Right cardiac atrium (tissue), 5 donors: ENCODE measurements around the gene TBCC. TPM values are rescaled to one million over a fixed set of nuclear protein-coding genes. Genes with fewer than 3 reads are reported as not detected.

Source experiments
- ATAC-seq, 2 donors: fragments of 200-7000 bp; cut with Tn5 transposase; one replicate each; pipeline versions ENCODE4 v1.8.0 to v1.9.1; 2020; ENCODE audit warnings: moderate library complexity in 2 of 2, mild to moderate bottlenecking in 1 of 2
- DNase-seq, 3 donors: peaks; one replicate each; pipeline ENCODE4 v3.0.0-alpha.2; 2020
- H3K27ac ChIP-seq: one replicate; pipeline ENCODE4 v1.5.1; 2013; ENCODE audit warnings: mild to moderate bottlenecking, low read length, control low read depth, moderate library complexity
- H3K27me3 ChIP-seq: one replicate; pipeline ENCODE4 v1.6.1; 2013; ENCODE audit not compliant: control insufficient read depth, insufficient read depth
- H3K4me1 ChIP-seq: one replicate; pipeline ENCODE4 v1.6.1; 2013; ENCODE audit warnings: low read length; ENCODE audit not compliant: control insufficient read depth, insufficient read depth
- H3K4me3 ChIP-seq: one replicate; pipeline ENCODE4 v1.5.1; 2013; ENCODE audit warnings: low read length, control low read depth
- H3K9me3 ChIP-seq: one replicate; pipeline ENCODE4 v1.6.1; 2013; ENCODE audit warnings: low read length; ENCODE audit not compliant: control insufficient read depth
- WGBS: extraction: QIAGEN DNeasy Blood & Tissue Kit; methylation state at CpG from one replicate; pipeline ENCODE4 v1.1.7; 2013; 5-methylcytosine and 5-hydroxymethylcytosine counted together
- intact Hi-C, 4 donors: fragments of 100-400 bp; cut with DNase I; formaldehyde crosslinking; loops; one replicate each; pipeline versions ENCODE4 v1.11.0 to v1.14.0; 2022 to 2023
- polyA plus RNA-seq: library from polyadenylated mRNA; stranded (reverse); fragments of 200-250 nt; gene quantifications from one replicate; pipeline ENCODE4 v1.2.3, GENCODE V29; 2013
- total RNA-seq, 4 donors: library from RNA; stranded (reverse); fragmentation: NEBNext Ultra II Directional; extraction: Animal tissue kit (Norgen Biotek cat#: 25700); gene quantifications; one replicate each; pipeline ENCODE4 v1.2.1, GENCODE V29; 2021
- donor health status: healthy with polysubstance abuse.
- donor health status: DM: no; HTN: yes; CAD: no.
- donor health status: DM: no; HTN: no; CAD: no.
- donor health status: DM: no; HTN: yes; CAD: no; lungs with severe emphysema.
- donor health status: DM: yes; HTN: yes; CAD: no.

TBCC gene
- total and polyA plus RNA-seq, 5 donors, result 13.9 to 18.2 (median 15.2) TPM

DNA sequence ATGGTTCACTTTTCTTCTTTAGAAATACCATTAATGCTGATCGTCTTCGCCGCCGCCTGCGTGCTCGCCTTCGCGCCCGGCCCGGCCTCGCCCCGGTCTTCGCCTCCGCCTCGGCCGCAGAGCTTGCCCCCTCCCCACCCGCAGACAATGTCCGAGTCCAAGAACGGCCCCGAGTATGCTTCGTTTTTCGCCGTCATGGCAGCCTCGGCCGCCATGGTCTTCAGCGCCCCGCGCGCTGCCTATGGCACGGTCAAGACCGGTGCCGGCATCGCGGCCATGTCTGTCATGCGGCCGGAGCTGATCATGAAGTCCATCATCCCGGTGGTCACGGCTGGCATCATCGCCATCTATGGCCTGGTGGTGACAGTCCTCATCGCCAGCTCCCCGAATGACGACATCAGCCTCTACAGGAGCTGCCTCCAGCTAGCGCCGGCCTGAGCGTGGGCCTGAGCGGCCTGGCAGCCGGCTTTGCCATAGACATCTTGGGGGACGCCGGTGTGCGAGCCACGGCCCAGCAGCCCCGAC is 18.8 kb downstream of the TBCC start:
- peak overlapping the region; percentile 56 for H3K4me3 ChIP-seq
- ATAC-seq (peak; percentile 74 to 77), DNase-seq (peak; percentile 65 to 83 (median 81))
- no peaks in the 10 kb centered on the region for H3K4me1 ChIP-seq
- 13% methylated on average over 52 of the region's 52 CpGs for WGBS
- peak overlapping the region; percentile 58 for H3K27ac ChIP-seq
- H3K27me3 ChIP-seq, result no peaks in the 10 kb centered on the region
- intact Hi-C loops, result loop anchor here (5.0 to 10.0 kb wide), 3 partner anchors 62 to 148 kb away; partner anchors contain the start of gene RPL7L1 (in 1 of the 4)
- H3K9me3 ChIP-seq, result no peaks in the 10 kb centered on the region

DNA sequence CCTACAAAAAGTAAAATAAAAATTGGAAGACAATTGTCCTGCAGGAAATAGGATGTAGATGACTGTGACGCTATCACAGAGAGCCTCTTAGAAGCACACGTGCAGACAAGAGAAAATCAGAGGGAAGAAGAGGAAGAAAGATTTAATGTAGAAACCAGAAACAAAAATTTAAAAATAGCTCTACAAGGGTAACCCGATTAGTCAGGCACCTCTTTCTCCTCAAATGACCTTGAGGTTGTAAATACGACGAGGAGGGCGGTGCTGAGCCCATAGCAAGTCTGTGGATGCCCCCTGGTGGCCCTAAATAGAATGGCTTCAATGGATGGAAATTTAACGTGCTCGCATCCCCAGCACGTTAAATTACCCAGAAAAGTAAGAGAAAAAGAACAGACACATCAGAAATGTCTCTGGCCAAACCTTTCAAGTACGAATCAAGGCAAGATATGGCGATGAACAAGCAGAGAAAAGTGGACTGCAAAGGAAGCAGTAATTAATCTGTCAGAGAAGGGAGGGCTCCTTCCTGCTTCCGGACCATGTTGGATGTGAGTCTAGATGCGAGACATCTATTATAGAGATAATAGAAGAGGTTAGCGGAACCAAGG is 19.3 kb downstream of the TBCC start:
- peak; percentile 94 for ATAC-seq
- peak overlapping the region; percentile 56 for H3K4me3 ChIP-seq
- WGBS, result under 1% methylated on average over 14 of the region's 14 CpGs

DNA sequence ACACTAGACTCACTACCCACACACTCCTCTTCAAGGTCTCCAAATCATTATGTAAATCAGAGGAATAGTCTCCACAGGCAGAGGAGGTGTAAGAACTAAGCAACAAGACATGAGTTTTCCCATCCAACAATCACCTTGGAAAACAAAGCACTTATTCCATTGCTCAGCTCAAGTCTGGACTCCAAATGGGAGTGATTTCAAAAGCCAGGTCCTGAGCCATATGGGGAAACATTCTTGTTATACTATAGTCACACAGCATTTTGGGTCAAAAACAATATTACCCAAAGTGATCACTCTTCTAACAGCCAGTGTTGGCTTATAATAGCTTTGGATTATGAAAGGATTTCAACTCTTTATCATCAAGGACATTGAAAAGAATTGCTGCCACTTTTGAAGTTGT is 19.9 kb downstream of the TBCC start:
- ATAC-seq, result no peak
- DNase-seq, result no peak
- Histone ChIP-seq H3K9me3 (no peaks in the 10 kb centered on the region), H3K4me3 (peak overlapping the region; percentile 56), H3K4me1 (no peaks in the 10 kb centered on the region), H3K27me3 (no peaks in the 10 kb centered on the region), H3K27ac (no peak overlapping the region)
- intact Hi-C loops, result loop anchor here (5.0 to 10.0 kb wide), 3 partner anchors 61 to 149 kb away; partner anchors contain the start of gene RPL7L1 (in 1 of the 4)

More for the DNA sequence above, 19.3 kb downstream of the TBCC start:
- Histone ChIP-seq H3K27me3 (no peaks in the 10 kb centered on the region), H3K9me3 (no peaks in the 10 kb centered on the region), H3K4me1 (no peaks in the 10 kb centered on the region), H3K27ac (peak overlapping the region; percentile 58)
- peak; percentile 69 to 87 (median 69) for DNase-seq
- intact Hi-C loops, result loop anchor here (5.0 to 10.0 kb wide), 3 partner anchors 62 to 148 kb away; partner anchors contain the start of gene RPL7L1 (in 1 of the 4)

DNA sequence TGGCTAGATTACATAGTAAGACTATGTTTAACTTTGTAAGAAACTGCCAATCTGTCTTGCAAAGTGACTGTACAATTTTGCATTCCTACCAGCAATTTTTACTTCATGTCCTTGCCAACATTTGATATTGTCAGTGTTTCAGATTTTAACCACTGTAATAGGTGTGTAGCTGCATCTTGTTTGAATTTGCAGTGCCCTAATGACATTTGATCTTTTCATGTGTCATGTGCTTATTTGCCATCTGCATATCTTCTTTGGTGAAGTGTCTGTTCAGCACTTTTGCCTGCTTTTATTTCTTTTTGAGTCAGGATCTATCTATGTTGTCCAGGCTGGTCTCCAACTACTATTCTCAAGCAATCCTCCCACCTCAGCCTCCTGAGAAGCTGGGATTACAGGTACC is 21.1 kb downstream of the TBCC start:
- intact Hi-C loops, result loop anchor here (5.0 to 10.0 kb wide), 3 partner anchors 60 to 150 kb away; partner anchors contain the start of gene RPL7L1 (in 1 of the 4)
- ATAC-seq, result no peak
- no peaks in the 10 kb centered on the region for H3K27me3 ChIP-seq

DNA sequence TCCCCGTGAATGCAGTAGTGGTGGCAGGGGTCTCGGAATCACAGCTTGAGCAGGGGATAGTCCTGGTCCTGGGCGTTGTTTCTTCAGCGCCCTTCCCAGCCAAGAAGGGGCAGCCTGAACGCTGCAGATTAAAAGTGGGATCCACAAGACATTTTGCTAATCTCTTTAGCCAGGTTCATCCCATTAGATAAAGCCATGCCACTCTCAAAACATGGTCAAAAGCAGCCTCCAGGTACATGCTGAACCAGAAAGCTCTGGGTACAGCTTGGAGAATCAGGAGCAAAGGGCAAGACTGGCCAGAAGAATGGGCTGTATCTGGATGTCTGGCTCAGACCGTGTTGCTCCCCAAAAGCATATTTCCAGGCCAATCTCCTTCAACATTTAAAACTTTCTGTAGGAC is 23.4 kb downstream of the TBCC start, which contains the start of gene PRPH2:
TSS of gene PRPH2 (minus strand) at position 101 of the 400 bp plus-strand sequence. CDS start 263 bp downstream, outside the sequence.
- ATAC-seq, result no peak
- WGBS, result 91% methylated on average over 6 of the region's 6 CpGs

More for the DNA sequence above, 21.1 kb downstream of the TBCC start:
- no peaks in the 10 kb centered on the region for H3K9me3 ChIP-seq
- DNase-seq, result no peak
- no peak overlapping the region for H3K4me3 ChIP-seq
- H3K4me1 ChIP-seq, result no peaks in the 10 kb centered on the region
- H3K27ac ChIP-seq, result no peak overlapping the region

DNA sequence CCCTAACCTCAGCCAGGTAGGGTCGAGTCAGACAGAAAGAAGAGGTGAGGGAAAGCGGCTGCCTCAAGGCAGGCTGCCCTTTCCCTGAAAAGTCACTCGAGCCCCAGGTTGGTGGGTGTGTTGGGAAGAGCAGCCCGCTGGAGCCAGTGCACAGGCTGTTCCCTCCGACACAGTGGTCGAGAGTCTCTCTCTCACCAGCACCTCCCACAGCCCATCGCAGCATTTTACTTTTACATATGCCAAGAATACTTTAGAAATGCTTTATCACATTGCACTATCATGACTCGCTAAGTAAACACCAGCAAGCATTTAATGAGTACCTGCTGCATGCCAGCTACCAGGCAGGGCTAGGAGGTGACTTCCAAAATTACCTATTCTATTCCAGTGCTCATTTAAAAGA is 25.2 kb downstream of the TBCC start:
- Histone ChIP-seq H3K27ac (no peak overlapping the region), H3K4me3 (no peak overlapping the region), H3K27me3 (no peaks in the 10 kb centered on the region), H3K9me3 (no peaks in the 10 kb centered on the region), H3K4me1 (no peaks in the 10 kb centered on the region)
- peak in 1 of 3 donors; percentile 11 for DNase-seq
- WGBS, result 77% methylated on average over 8 of the region's 8 CpGs
- intact Hi-C loops, result loop anchor here in 2 of 4 donors (10.0 kb wide), 2 partner anchors 56 to 154 kb away; partner anchors contain the start of gene RPL7L1 (in 1 of the 2)
- ATAC-seq, result no peak

More for the DNA sequence above, 23.4 kb downstream of the TBCC start, which contains the start of gene PRPH2:
- Histone ChIP-seq H3K27ac (no peak within 1 kb of the TSS), H3K9me3 (no peaks in the 10 kb centered on the region), H3K27me3 (no peaks in the 10 kb centered on the region), H3K4me3 (no peak within 1 kb of the TSS), H3K4me1 (no peaks in the 10 kb centered on the region)
- intact Hi-C loops, result loop anchor here in 2 of 4 donors (10.0 kb wide), 2 partner anchors 58 to 152 kb away; partner anchors contain the start of gene RPL7L1 (in 1 of the 2)
- DNase-seq, result no peak

DNA sequence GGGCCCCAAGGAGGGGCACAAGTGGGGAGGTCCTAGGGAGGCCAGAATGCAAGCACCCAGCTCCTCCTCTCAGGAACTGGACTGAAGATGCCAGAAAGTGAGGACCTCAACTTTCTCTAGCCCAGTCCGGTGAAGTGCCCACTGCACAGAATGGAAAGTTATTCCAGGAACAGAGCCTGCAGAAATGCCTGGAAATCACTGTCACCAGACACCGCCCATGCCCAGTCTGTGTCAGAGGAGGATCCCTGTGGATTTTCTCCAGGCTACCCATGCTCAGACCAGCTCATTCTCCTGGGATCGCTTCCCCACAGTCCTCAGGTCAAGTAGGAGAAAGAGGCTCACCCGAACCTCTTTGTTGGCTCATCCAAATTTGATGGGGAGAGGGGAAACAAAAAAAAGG is 30.0 kb downstream of the TBCC start:
- ATAC-seq (no peak), DNase-seq (peak in 1 of 3 donors; percentile 11)
- Histone ChIP-seq H3K4me3 (no peak overlapping the region), H3K4me1 (no peaks in the 10 kb centered on the region), H3K27me3 (no peaks in the 10 kb centered on the region), H3K9me3 (no peaks in the 10 kb centered on the region), H3K27ac (no peak overlapping the region)
- intact Hi-C loops, result no loop called here
- WGBS, result 87% methylated on average over 4 of the region's 4 CpGs

DNA sequence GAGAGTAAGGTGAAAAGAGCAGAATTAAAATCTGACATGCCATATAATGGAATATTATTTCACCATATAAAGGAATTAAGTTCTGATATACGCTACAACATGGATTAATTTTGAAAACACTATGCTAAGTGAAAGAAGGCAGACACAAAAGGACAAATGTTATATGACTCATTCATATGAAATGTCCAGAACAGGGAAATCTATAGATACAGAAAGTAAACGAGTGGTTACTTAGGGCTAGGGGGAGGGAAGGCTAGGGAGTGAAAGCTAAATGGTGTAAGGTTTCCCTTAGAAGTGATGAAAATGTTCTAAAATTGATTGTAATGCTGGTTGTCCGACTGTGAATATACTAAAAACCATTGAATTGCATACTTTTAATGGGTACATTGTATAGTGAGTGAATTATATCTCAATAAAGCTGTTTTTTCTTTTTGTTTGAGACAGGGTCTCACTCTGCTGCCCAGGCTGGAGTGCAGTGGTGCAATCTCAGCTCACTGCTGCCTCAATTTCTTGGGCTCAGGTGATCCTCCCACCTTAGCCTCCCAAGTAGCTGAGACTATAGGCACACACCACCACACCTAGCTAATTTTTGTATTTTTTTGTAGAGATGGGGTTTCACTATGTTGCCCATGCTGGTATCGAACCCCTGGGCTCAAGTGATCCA is 31.7 kb downstream of the TBCC start:
- DNase-seq (no peak), ATAC-seq (no peak)
- Histone ChIP-seq H3K9me3 (no peaks in the 10 kb centered on the region), H3K4me1 (no peaks in the 10 kb centered on the region), H3K4me3 (no peak overlapping the region), H3K27me3 (no peaks in the 10 kb centered on the region), H3K27ac (no peak overlapping the region)
- intact Hi-C loops, result no loop called here
- 77% methylated on average over 4 of the region's 4 CpGs for WGBS

DNA sequence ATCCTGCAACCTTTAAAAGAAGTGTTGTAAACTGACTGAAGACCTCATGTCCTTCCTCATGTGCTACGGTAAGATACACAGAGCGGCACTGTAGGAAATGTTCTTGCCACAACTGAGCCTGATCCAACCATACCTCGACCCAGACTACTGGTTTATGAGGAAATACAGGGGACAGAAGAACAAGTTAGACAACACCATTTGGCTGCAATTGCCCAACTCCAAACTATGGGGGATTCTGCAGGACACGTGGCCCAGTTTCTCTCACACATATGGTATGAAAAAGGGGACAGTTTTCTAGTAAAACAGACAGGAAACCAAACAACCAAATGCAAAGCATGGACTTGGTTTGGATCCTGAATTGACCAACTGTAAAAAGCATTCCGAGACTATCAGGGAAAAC is 34.0 kb downstream of the TBCC start:
- no peaks in the 10 kb centered on the region for H3K4me1 ChIP-seq
- ATAC-seq (no peak), DNase-seq (no peak)
- H3K27ac ChIP-seq, result no peak overlapping the region
- H3K9me3 ChIP-seq, result no peaks in the 10 kb centered on the region
- H3K27me3 ChIP-seq, result no peaks in the 10 kb centered on the region
- no peak overlapping the region for H3K4me3 ChIP-seq
- intact Hi-C loops, result no loop called here
- WGBS, result 94% methylated on average over 5 of the region's 5 CpGs

DNA sequence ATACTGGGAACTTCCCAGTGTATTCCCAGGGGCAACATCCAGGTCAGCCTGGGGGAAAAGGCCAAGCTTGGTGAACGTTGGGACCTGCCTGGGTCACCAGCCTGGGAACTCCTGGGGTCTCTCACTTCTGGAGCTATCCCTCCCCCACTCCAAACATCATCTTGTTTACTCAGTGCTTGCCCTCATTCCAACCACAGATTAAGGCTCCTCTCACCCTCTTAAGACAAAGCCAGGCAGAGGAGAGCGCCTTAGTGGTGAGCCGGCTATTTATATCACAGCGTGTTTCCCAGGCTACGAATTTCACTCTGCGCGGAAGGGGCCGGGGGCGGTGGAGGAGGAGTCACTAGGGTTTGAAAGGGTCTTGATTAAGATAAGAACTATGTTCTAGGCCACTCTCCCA is 35.6 kb downstream of the TBCC start:
- intact Hi-C loops, result no loop called here
- DNase-seq (no peak), ATAC-seq (peak; percentile 24 to 45)
- Histone ChIP-seq H3K9me3 (no peaks in the 10 kb centered on the region), H3K4me3 (no peak overlapping the region), H3K27ac (no peak overlapping the region), H3K27me3 (no peaks in the 10 kb centered on the region), H3K4me1 (no peaks in the 10 kb centered on the region)
- 32% methylated on average over 9 of the region's 9 CpGs for WGBS

DNA sequence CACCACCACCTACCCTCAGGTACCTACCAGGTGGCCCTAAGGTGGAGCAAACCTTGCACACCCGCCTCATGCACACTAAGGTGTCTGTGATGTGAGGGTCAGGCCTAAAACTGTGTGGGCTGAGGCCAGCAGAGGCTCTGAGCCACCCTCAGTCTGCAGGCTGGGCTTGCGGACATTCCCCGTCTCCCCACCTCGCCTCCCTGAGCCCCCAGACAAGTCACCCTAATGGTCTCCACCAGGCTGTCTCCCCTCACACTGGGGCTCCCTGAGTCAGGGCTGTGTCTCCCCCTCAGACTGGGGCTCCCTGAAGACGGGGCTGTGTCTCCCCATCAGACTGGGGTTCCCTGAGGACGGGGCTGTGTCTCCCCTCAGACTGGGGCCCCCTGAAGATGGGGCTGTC is 36.0 kb downstream of the TBCC start:
- ATAC-seq (peak; percentile 13 to 21), DNase-seq (no peak)
- WGBS, result 91% methylated on average over 6 of the region's 6 CpGs
- H3K9me3 ChIP-seq, result no peaks in the 10 kb centered on the region
- H3K27me3 ChIP-seq, result no peaks in the 10 kb centered on the region
- H3K27ac ChIP-seq, result no peak overlapping the region
- intact Hi-C loops, result no loop called here
- no peaks in the 10 kb centered on the region for H3K4me1 ChIP-seq
- H3K4me3 ChIP-seq, result no peak overlapping the region
